Measurements from ENCODE around the gene SMIM1.

- TF ChIP-seq EZH2 (IDR thresholded peaks at IDR 0.05; ENCODE audit: low read length): no peak
- TF ChIP-seq CTCF (optimal IDR thresholded peaks at IDR 0.05 in 1 of 3, IDR thresholded peaks at IDR 0.05 in 1 of 3, conservative IDR thresholded peaks at IDR 0.05 in 1 of 3; ENCODE audit: extremely low read depth in 1 of 3, insufficient read depth in 2 of 3, low read length in 3 of 3): no peak
Observed at GRCh38 chr1:3768811-3769390, 3.6 kb upstream of the SMIM1 start.
